ENCODE results near the gene OVCH2.
A peak's percentile ranks its signal among the peaks of the same experiment; 100 is the strongest.

The OVCH2 gene

GRCh38 chr11:7677796-7678201 is 28.5 kb downstream of the OVCH2 start:
- Histone ChIP-seq H3K4me1 (ENCODE audit: insufficient read depth, low read length) (peaks cover 4% of the 10 kb centered on the region; the same call in 1 of the 2 replicates), H3K9me3 (ENCODE audit: control insufficient read depth, insufficient read depth, low read length) (no peaks in the 10 kb centered on the region), H3K36me3 (ENCODE audit: insufficient read depth, low read length) (no peaks in the 10 kb centered on the region), H3K9ac (ENCODE audit: low read depth, low read length) (no peak overlapping the region)

- Histone ChIP-seq H3K4me1 (ENCODE audit: insufficient read depth, low read length) (peaks cover 4% of the 10 kb centered on the region; the same call in 1 of the 2 replicates), H3K36me3 (ENCODE audit: insufficient read depth, low read length) (no peaks in the 10 kb centered on the region), H3K9ac (ENCODE audit: low read depth, low read length) (no peak overlapping the region), H3K9me3 (ENCODE audit: control insufficient read depth, insufficient read depth, low read length) (no peaks in the 10 kb centered on the region)
These were observed 29.2 kb downstream of the OVCH2 start for GRCh38 chr11:7677071-7677470.

- Histone ChIP-seq H3K9ac (ENCODE audit: low read depth, low read length) (no peak overlapping the region), H3K4me1 (ENCODE audit: insufficient read depth, low read length) (peaks cover 9% of the 10 kb centered on the region), H3K9me3 (ENCODE audit: control insufficient read depth, insufficient read depth, low read length) (no peaks in the 10 kb centered on the region), H3K36me3 (ENCODE audit: insufficient read depth, low read length) (no peaks in the 10 kb centered on the region)
These were observed 30.6 kb downstream of the OVCH2 start for GRCh38 chr11:7675631-7676030.

GRCh38 chr11:7673724-7674434 is 32.4 kb downstream of the OVCH2 start:
- peaks cover 9% of the 10 kb centered on the region; the same call in 1 of the 2 replicates for H3K4me1 ChIP-seq (ENCODE audit: insufficient read depth, low read length)
- H3K9ac ChIP-seq (ENCODE audit: low read depth, low read length) = peak overlapping the region; percentile 64
- H3K9me3 ChIP-seq (ENCODE audit: control insufficient read depth, insufficient read depth, low read length) = no peaks in the 10 kb centered on the region
- H3K36me3 ChIP-seq (ENCODE audit: insufficient read depth, low read length) = peaks cover 4% of the 10 kb centered on the region

- H3K9ac ChIP-seq (ENCODE audit: low read depth, low read length) = peak within 1 kb of the TSS; percentile 64
- H3K36me3 ChIP-seq (ENCODE audit: insufficient read depth, low read length) = peaks cover 4% of the 10 kb centered on the region
- H3K4me1 ChIP-seq (ENCODE audit: insufficient read depth, low read length) = peaks cover 9% of the 10 kb centered on the region; the same call in 1 of the 2 replicates
- no peaks in the 10 kb centered on the region for H3K9me3 ChIP-seq (ENCODE audit: control insufficient read depth, insufficient read depth, low read length)
These were observed 33.1 kb downstream of the OVCH2 start, which contains the start of gene CYB5R2 for GRCh38 chr11:7672960-7673723. Gene CYB5R2 (minus strand): TSS chr11:7673500. CDS start chr11:7672825, 675 bp downstream.

- Histone ChIP-seq H3K9ac (ENCODE audit: low read depth, low read length) (no peak overlapping the region; the same call in 1 of the 2 replicates), H3K4me1 (ENCODE audit: insufficient read depth, low read length) (peaks cover 9% of the 10 kb centered on the region; the same call in 1 of the 2 replicates), H3K9me3 (ENCODE audit: control insufficient read depth, insufficient read depth, low read length) (no peaks in the 10 kb centered on the region), H3K36me3 (ENCODE audit: insufficient read depth, low read length) (peaks cover 6% of the 10 kb centered on the region)
These were observed 33.9 kb downstream of the OVCH2 start for GRCh38 chr11:7672276-7672959.

- Histone ChIP-seq H3K9me3 (ENCODE audit: control insufficient read depth, insufficient read depth, low read length) (no peaks in the 10 kb centered on the region), H3K9ac (ENCODE audit: low read depth, low read length) (no peak overlapping the region), H3K36me3 (ENCODE audit: insufficient read depth, low read length) (peaks cover 11% of the 10 kb centered on the region), H3K4me1 (ENCODE audit: insufficient read depth, low read length) (peaks cover 9% of the 10 kb centered on the region; the same call in 1 of the 2 replicates)
These were observed 34.7 kb downstream of the OVCH2 start for GRCh38 chr11:7671347-7672215.

GRCh38 chr11:7670641-7671040 is 35.6 kb downstream of the OVCH2 start:
- no peak overlapping the region for H3K9ac ChIP-seq (ENCODE audit: low read depth, low read length)
- H3K36me3 ChIP-seq (ENCODE audit: insufficient read depth, low read length) = peaks cover 12% of the 10 kb centered on the region
- peaks cover 9% of the 10 kb centered on the region; the same call in 1 of the 2 replicates for H3K4me1 ChIP-seq (ENCODE audit: insufficient read depth, low read length)
- H3K9me3 ChIP-seq (ENCODE audit: control insufficient read depth, insufficient read depth, low read length) = no peaks in the 10 kb centered on the region

- Histone ChIP-seq H3K9ac (ENCODE audit: low read depth, low read length) (no peak overlapping the region), H3K9me3 (ENCODE audit: control insufficient read depth, insufficient read depth, low read length) (no peaks in the 10 kb centered on the region), H3K36me3 (ENCODE audit: insufficient read depth, low read length) (peaks cover 16% of the 10 kb centered on the region), H3K4me1 (ENCODE audit: insufficient read depth, low read length) (peaks cover 9% of the 10 kb centered on the region; the same call in 1 of the 2 replicates)
These were observed 37.4 kb downstream of the OVCH2 start for GRCh38 chr11:7668911-7669310.

GRCh38 chr11:7668464-7668863 is 37.8 kb downstream of the OVCH2 start:
- H3K9ac ChIP-seq (ENCODE audit: low read depth, low read length) = no peak overlapping the region
- H3K9me3 ChIP-seq (ENCODE audit: control insufficient read depth, insufficient read depth, low read length) = no peaks in the 10 kb centered on the region
- peaks cover 9% of the 10 kb centered on the region; the same call in 1 of the 2 replicates for H3K4me1 ChIP-seq (ENCODE audit: insufficient read depth, low read length)
- peaks cover 16% of the 10 kb centered on the region for H3K36me3 ChIP-seq (ENCODE audit: insufficient read depth, low read length)

- no peaks in the 10 kb centered on the region for H3K9me3 ChIP-seq (ENCODE audit: control insufficient read depth, insufficient read depth, low read length)
- peaks cover 9% of the 10 kb centered on the region; the same call in 1 of the 2 replicates for H3K4me1 ChIP-seq (ENCODE audit: insufficient read depth, low read length)
- H3K36me3 ChIP-seq (ENCODE audit: insufficient read depth, low read length) = peaks cover 16% of the 10 kb centered on the region
- no peak overlapping the region for H3K9ac ChIP-seq (ENCODE audit: low read depth, low read length)
These were observed 38.8 kb downstream of the OVCH2 start for GRCh38 chr11:7667460-7667859.

- Histone ChIP-seq H3K36me3 (ENCODE audit: insufficient read depth, low read length) (peaks cover 16% of the 10 kb centered on the region), H3K9ac (ENCODE audit: low read depth, low read length) (no peak overlapping the region), H3K4me1 (ENCODE audit: insufficient read depth, low read length) (peaks cover 4% of the 10 kb centered on the region; the same call in 1 of the 2 replicates), H3K9me3 (ENCODE audit: control insufficient read depth, insufficient read depth, low read length) (no peaks in the 10 kb centered on the region)
These were observed 39.9 kb downstream of the OVCH2 start for GRCh38 chr11:7666292-7666866.

Measured in ES-I3 (cell line).